HG02981 (cell line): ENCODE data around the gene CDK11B.
"Not testable (repeated sequence)": the region's sequence is repeated elsewhere in the genome, so short reads cannot be mapped to it uniquely, and the experiment has no call there.

Experiments used
- ATAC-seq: cut with Tn5 transposase; IDR thresholded peaks from one replicate; pipeline ENCODE4 v1.9.1; 2021; ENCODE audit warnings: mild to moderate bottlenecking, moderate library complexity; ENCODE audit not compliant: unreplicated experiment

Gene CDK11B

DNA sequence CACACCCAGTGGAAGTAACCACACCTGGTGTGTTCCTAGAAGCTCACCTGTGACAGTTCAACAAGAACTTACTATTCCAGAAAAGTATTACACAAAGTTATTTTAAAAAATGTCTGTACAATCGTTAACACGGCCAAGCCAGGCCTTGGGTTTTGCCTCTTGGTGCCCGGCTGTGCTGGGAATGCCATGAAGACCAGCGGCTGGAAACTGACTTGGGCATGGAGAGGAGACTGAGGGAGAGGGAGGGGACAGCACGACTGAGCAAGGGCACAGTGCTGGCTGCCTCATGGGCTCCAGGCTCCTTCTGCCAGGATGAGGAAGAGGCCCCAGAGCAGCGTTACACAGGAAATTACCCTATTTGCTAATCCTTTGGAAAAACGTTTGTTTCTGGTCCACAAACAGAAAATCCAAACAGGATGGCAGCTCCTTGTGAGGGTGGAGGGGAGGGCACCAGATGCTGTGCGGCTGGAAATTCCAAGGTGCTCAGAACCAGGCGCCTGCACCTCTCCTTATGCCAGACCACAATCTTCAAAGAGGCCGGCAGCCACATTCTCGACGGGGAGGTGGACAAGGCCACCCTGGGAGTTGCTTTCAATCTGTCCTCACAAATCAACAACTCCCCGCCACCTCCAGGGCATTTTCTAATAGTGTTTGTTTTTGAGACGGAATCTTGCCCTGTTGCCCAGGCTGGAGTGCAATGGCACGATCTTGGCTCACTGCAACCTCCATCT is 4.2 kb upstream of the CDK11B start:
- not testable (repeated sequence) for ATAC-seq

GRCh38 chr1:1662392-1662791 is 3.6 kb upstream of the CDK11B start:
- ATAC-seq: not testable (repeated sequence)

DNA sequence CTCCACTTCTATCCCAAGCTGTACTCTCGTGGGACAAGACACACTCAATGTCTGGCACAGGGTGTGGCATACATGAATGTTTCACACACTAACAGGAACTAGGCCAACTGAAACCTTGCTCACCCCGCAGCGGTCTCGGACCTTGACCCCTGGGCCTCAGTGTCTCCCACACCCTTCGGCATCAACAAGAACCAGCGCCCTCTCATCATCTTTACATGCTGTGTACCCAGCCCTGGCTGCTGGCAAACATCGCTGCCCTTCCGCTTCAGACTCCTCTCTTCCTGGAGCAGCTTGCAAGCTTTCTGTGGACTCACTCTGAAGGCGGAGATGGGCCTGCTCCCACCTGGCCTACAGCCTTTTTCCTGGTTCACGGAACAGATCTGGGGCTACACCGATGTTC is 10.5 kb downstream of the CDK11B start:
- not testable (repeated sequence) for ATAC-seq

- ATAC-seq: not testable (repeated sequence)
Observed at GRCh38 chr1:1647567-1648241, 11.1 kb downstream of the CDK11B start.

GRCh38 chr1:1646326-1646725 is 12.5 kb downstream of the CDK11B start:
- not testable (repeated sequence) for ATAC-seq

DNA sequence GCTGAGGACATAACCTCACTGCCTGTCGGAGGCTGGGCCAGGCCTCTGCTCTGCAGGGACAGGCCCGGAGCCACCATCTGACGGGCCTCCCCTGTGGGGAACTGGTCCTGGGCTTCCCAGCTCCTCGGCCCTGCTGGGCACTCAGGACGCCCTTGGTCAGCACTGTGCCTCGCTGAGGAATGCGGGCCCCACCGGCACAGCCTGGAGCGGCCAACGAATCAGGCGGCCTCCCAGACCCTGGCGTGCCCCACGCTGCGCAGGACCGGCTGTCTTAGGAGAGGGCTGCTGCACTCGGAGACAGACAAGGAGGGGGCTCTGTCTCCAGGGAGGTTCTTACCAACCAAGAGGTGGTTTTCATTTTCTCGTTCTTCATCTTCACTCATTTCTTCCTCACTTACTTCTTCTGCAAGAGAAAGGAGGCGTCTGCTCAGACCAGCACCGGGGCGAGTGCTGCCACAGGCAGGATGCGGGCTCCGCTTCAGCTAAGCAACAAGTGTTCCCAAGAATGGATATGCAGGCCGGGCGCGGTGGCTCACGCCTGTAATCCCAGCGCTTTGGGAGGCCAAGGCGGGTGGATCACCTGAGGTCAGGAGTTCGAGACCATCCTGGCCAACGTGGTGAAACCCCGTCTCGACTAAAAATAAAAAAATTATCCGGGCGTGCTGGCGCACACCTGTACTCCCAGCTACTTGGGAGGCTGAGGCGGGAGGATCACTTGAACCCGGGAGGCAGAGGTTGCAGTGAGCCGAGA is 17.9 kb downstream of the CDK11B start:
- not testable (repeated sequence) for ATAC-seq

GRCh38 chr1:1640081-1640480 is 18.7 kb downstream of the CDK11B start:
- ATAC-seq: not testable (repeated sequence)

GRCh38 chr1:1639368-1639767 is 19.4 kb downstream of the CDK11B start:
- not testable (repeated sequence) for ATAC-seq

DNA sequence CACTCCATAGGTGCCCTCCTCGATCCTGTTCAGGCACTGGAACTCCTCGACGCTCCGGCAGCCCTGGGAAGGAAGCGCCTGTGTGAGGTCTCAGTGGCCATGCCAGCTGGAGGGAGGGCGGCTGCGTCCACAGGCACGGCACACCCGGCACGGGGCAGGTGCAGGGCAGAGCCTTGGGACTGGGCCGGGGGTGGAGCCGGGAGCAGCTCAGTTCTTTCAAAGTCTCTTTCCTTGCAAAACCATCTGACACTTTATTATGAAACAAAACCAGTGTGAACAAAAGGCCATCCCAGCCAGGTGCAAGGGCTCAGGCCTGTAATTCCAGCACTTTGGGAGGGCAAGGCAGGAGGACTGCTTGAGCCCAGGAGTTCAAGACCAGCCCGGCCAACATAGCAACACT is 20.3 kb downstream of the CDK11B start:
- not testable (repeated sequence) for ATAC-seq

DNA sequence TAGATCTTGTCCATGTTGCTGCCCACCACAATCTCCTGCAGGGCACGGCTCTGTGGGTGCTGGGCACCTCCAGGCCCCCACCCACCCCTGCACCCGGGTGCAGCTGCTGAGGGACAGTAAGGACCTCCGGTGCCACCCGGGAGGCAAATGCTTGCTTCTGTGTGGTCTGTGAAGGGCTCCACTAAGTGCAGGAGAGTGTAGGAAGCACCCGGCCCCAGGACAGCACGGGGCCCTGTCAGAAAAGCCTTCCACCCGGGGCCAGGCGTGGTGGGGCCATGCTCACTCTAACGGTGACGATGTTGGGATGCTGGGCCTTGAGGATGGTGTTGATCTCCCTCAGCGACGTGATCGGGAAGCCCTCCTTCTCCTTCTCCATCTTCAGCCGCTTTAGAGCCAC is 21.3 kb downstream of the CDK11B start:
- not testable (repeated sequence) for ATAC-seq

GRCh38 chr1:1636621-1637478 is 22.0 kb downstream of the CDK11B start:
- ATAC-seq: not testable (repeated sequence)

DNA sequence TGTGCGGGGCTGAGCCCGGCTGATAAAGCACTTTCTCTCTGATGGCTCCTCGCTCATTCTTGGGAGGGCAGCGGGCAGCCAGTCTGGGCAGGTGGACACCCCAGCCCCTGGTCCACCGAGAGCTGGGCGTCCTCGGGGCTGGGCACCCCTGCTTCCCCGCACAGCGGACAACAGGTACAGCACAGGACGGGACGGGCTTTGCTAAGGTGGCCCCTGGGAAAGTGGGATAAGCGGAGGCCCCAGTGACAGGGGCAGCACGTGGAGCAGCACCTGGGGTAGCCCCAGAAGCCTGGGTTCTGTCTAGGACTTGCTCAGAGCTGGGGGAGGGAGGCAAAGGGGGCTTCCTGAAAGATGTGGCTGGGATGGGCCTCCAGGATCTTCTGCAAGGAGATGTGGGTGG is 24.2 kb downstream of the CDK11B start:
- not testable (repeated sequence) for ATAC-seq

DNA sequence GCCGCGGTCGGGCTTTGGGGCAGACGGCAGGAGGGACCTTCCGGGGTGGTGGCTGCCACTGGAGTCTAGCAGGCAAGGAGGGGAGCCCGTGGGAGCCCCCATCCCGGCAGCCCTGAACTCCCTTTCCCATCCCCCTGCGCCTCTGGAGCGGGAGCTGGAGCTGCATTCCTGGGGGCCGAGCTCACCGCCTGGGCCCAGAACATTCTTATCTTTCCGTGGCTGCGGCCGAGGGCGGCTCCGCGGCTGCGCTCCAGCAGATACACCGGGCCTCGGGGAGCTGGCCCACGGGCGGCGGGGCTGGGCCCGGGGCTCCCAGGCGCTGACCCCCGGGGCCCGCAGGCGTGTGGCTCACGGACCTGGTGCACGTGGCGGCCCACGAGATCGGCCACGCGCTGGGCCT is 25.4 kb downstream of the CDK11B start:
- not testable (repeated sequence) for ATAC-seq

DNA sequence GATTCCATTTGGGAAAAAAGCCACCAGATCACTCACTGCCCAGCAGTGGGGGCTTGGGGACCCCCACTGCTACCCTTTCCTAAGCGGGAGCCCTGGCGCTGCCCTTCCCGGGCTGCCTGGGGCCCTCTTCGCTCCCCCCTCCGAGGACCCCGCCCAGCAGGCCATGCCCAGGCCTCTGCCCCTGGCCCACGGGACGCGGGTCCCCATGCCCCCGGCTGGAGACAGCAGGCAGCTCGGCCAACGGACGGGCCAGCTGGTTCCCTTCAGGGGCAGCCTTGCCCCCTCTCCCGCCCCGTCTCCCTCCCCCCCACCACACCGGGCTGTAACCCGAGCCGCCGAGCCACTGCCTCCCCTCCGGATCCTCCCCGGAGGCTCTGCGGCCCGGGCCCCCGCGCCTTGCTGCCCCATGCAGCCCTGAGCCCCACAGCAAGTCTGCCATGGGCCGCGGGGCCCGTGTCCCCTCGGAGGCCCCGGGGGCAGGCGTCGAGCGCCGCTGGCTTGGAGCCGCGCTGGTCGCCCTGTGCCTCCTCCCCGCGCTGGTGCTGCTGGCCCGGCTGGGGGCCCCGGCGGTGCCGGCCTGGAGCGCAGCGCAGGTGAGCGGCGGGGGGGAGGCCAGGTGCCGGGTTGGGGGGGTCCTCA is 26.9 kb downstream of the CDK11B start, which contains the start of gene MMP23B:
MMP23B (plus strand) TSS at position 392 of the 639 bp plus-strand sequence; CDS start at position 438, 46 bp downstream.
- ATAC-seq: no peak

DNA sequence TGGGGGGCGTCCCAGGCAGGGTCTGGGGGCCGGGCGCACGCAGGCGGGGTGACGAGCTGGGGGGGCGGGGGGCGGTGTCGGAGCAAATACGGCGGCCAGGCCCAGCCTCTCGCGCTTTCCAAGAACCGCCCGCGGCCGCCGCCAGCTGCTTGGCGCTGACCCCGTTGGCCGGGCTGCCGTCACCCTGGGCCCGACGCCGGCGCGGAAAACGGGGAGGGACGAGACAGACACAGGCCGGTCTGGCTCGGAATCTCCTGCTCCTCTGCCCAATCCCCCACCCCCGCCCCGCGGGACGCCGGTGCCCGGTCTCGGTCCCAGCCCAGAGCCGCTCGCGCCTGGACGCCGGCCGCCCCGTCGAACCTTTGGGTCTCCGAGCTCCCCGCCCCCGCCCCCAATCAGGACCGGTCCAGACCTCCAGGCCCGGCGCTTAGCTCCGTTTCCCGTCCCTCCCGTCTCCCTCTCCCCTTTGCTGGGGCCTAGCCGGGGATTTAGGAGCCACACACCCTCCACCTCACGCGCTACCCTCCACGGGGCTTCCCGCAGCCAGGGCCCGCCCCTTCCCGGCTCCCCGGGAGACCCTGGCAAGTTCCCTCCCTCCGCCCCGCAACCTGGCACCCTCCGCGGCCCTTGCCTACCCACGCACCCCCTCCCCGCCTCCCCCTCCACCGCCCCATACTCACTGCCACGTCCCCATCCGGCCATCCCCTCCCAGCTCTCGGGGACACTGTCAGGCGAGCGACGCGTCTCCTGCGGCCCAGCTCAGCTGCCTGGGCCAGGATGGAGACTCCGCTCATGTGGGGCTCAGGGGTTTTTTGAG is 27.6 kb downstream of the CDK11B start:
- ATAC-seq: no peak

- ATAC-seq: peak; percentile 72
Observed at GRCh38 chr1:1630191-1630964, 28.4 kb downstream of the CDK11B start.

DNA sequence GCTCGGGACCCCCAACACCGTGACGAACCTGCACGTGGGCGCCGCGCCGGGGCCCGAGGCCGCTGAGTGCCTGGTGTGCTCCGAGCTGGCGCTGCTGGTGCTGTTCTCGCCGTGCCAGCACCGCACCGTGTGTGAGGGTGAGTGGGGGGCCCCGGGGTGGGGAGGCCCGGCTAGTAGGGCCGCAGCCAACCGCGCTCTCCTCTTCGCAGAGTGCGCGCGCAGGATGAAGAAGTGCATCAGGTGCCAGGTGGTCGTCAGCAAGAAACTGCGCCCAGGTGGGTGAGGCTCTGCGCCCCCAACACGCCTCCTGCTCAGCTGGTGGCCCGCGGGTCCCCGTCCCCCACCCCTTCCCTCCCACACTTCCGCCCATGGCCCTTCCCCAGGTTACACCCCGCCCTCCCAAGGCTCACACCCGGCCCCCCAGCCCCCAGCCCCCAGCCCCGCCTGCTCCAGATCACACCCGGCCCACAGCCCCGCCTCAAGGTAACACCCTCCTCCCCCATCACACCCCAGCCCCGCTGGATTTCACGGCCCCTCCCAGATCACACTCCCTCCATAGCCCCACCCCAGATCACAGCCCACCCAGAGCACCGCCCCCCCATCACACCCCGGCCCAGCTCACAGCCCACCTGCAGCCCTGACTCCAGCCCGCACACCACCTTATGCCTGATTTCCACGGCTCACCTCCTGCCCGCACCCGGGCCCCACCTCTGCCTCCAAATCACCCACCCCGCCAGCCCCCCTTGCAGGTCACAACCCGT is 29.2 kb downstream of the CDK11B start:
- ATAC-seq: no peak
